SK-N-SH treated with all-trans-retinoic acid at 6 μM for 48 hours (cell line): ENCODE data around the gene MED29.
"Not testable (repeated sequence)": the region's sequence is repeated elsewhere in the genome, so short reads cannot be mapped to it uniquely, and the experiment has no call there.

Experiments
- ATAC-seq: fragments of 200-7000 bp; cut with Tn5 transposase; 3 replicates; pipeline ENCODE4 v1.9.1; 2020; ENCODE audit warnings: mild to moderate bottlenecking, moderate library complexity
- ARNTL ChIP-seq: fragments of 450-650 bp; formaldehyde crosslinking; IDR thresholded peaks from 2 replicates; pipeline ENCODE4 v1.5.0; 2020; ENCODE audit warnings: low read depth, mild to moderate bottlenecking, moderate library complexity, borderline replicate concordance
- CSDC2 ChIP-seq: fragments of 250-450 bp; sonication (Bioruptor Pico); IDR thresholded peaks from 2 replicates; pipeline ENCODE4 v1.5.0; 2020; ENCODE audit warnings: mild to moderate bottlenecking, moderate library complexity
- ESRRG ChIP-seq: fragments of 250-450 bp; sonication (Bioruptor Pico); IDR thresholded peaks from 2 replicates; pipeline ENCODE4 v1.6.1; 2021; ENCODE audit warnings: mild to moderate bottlenecking
- GLIS3 ChIP-seq: fragments of 250-450 bp; sonication (Bioruptor Pico); IDR thresholded peaks from 2 replicates; pipeline ENCODE4 v1.5.0; 2020; ENCODE audit warnings: mild to moderate bottlenecking, moderate library complexity
- ISL1 ChIP-seq: fragments of 250-450 bp; sonication (Bioruptor Pico); IDR thresholded peaks from 2 replicates; pipeline ENCODE4 v2.1.2; 2022; ENCODE audit warnings: mild to moderate bottlenecking, moderate library complexity
- OSR1 ChIP-seq: fragments of 250-450 bp; sonication (Bioruptor Pico); IDR thresholded peaks from 2 replicates; pipeline ENCODE4 v1.8.0; 2022; ENCODE audit warnings: moderate library complexity, mild to moderate bottlenecking, inconsistent platforms
- PPARA ChIP-seq: fragments of 250-450 bp; sonication (Bioruptor Pico); IDR thresholded peaks from 2 replicates; pipeline ENCODE4 v1.5.0; 2020; ENCODE audit warnings: mild to moderate bottlenecking, borderline replicate concordance
- RARB ChIP-seq: fragments of 250-450 bp; sonication (Bioruptor Pico); IDR thresholded peaks from 2 replicates; pipeline ENCODE4 v1.8.0; 2021; ENCODE audit warnings: mild to moderate bottlenecking, moderate library complexity
- TCF4 ChIP-seq: fragments of 250-450 bp; sonication (Bioruptor Pico); IDR thresholded peaks from 2 replicates; pipeline ENCODE4 v1.8.0; 2021; ENCODE audit warnings: mild to moderate bottlenecking, moderate library complexity, borderline replicate concordance
- TOX ChIP-seq: fragments of 250-450 bp; sonication (Bioruptor Pico); IDR thresholded peaks from 2 replicates; pipeline ENCODE4 v1.8.0; 2021; ENCODE audit warnings: mild to moderate bottlenecking, moderate library complexity, borderline replicate concordance
- ZC3H10 ChIP-seq: fragments of 250-450 bp; sonication (Bioruptor Pico); IDR thresholded peaks from 2 replicates; pipeline ENCODE4 v1.5.1; 2021; ENCODE audit warnings: mild to moderate bottlenecking, moderate library complexity
- ZFP30 ChIP-seq: fragments of 450-650 bp; formaldehyde crosslinking; IDR thresholded peaks from 2 replicates; pipeline ENCODE4 v1.5.0; 2022; ENCODE audit warnings: mild to moderate bottlenecking, moderate library complexity
- ZNF565 ChIP-seq: fragments of 450-650 bp; formaldehyde crosslinking; conservative IDR thresholded peaks from 2 replicates; pipeline ENCODE4 v1.5.0; 2020; ENCODE audit warnings: low read depth, mild to moderate bottlenecking, moderate library complexity
- ZNF70 ChIP-seq: fragments of 450-650 bp; formaldehyde crosslinking; IDR thresholded peaks from 2 replicates; pipeline ENCODE4 v1.5.0; 2020; ENCODE audit warnings: mild to moderate bottlenecking, moderate library complexity
- TF ChIP-seq, protein P1 (sequence below): fragments of 250-450 bp; sonication (Bioruptor Pico); IDR thresholded peaks from 2 replicates; pipeline ENCODE4 v1.8.0; 2020; ENCODE audit warnings: mild to moderate bottlenecking, moderate library complexity, borderline replicate concordance
- TF ChIP-seq, protein P2 (sequence below): fragments of 250-450 bp; sonication (Bioruptor Pico); IDR thresholded peaks from 2 replicates; pipeline ENCODE4 v1.5.1; 2021; ENCODE audit warnings: mild to moderate bottlenecking, moderate library complexity
- TF ChIP-seq, protein P3 (sequence below): fragments of 250-450 bp; sonication (Bioruptor Pico); IDR thresholded peaks from 2 replicates; pipeline ENCODE4 v1.8.0; 2021; ENCODE audit warnings: low read depth, mild to moderate bottlenecking, moderate library complexity, borderline replicate concordance
- TF ChIP-seq, protein P4 (sequence below): fragments of 250-450 bp; sonication (Bioruptor Pico); IDR thresholded peaks from 2 replicates; pipeline ENCODE4 v1.5.1; 2020; ENCODE audit warnings: low read depth, mild to moderate bottlenecking, moderate library complexity

Gene MED29

DNA sequence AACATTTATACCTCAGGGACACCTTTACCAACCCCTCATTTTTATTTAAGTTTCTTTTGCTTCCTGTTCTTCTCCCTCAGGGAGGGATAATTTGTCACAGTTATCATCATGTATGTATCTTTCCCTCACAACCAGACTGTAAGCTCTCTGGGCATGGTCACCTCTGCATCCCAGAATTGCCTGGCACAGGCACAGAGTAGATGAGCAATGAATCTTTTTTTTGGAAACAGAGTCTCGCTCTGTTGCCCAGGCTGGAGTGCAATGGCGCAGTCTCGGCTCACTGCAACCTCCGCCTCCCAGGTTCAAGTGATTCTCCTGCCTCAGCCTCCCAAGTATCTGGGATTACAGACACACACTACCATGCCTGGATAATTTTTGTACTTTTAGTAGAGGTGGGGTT, 11.8 kb upstream of the MED29 start:
- not testable (repeated sequence) for ATAC-seq

DNA sequence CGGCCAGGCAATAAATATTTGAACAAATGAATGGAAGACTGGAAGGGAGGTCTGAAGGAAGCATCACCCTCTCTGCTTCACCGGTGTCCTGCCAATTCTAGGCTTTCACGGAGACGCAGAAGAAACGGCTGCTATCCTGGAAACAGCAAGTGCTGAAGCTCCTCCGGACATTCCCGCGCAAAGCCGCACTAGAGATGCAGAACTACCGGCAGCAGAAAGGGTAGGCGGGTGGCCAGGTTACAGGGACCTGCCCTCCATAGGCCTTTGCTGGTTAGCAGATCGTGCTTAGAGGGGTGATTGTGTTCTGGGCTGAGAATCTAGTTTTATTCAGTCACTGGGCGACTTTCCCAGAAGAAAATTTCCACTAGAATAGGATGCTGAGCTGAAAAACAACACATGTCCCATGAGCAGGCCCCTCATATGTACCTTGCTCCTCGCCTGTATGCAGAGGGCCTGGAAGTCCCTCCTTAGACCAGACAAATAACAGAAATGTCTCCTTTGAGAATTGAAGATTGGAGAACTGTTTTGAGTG, 11.2 kb upstream of the MED29 start:
- ATAC-seq: no peak
- TF ChIP-seq ZC3H10 (no peak), ZFP30 (CRISPR knock-in tag) (no peak), TOX (no peak), ESRRG (CRISPR knock-in tag) (no peak), ZNF565 (CRISPR knock-in tag) (no peak)

DNA sequence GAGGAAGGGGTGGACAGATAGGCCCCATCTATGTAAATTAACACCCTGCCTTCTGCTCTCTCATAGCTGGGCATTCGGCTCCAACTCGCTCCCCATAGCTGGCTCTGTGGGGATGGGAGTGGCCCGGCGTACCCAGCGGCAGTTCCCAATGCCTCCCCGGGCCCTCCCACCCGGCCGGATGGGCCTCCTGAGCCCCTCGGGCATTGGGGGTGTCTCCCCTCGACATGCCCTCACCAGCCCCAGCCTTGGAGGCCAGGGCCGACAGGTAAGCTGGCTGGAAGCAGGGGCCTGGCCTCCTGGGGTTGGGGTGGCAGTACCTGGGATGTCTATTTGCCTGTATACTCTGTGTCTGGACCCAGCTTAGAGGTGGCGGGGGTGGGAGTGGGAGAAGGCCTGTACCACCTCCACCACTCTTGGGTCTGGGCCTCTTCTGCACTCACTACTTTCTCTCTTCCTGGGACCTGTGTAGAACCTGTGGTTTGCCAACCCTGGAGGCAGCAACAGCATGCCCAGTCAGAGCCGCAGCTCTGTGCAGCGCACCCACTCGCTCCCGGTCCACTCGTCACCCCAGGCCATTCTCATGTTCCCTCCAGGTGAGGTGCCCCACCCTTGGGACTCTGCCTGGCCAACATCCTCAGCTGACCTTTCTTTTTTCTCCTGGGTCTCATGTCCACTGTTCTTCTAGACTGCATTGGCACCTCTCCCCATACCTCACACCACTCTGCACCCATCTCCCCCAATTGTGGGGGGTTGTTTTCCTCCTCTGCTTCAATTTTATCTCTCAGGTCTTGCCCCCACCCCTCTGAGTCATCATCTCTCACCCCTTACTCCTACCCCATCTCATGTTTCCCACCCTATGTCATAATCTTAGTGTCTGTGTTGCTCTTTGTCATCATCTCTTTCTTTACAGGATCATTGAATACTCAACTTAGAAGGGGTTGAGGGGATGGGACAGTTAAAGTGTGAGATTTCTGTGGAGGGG, 10.4 kb upstream of the MED29 start:
- TF ChIP-seq GLIS3 (CRISPR knock-in tag): no peak
- TF ChIP-seq, protein P1, sequence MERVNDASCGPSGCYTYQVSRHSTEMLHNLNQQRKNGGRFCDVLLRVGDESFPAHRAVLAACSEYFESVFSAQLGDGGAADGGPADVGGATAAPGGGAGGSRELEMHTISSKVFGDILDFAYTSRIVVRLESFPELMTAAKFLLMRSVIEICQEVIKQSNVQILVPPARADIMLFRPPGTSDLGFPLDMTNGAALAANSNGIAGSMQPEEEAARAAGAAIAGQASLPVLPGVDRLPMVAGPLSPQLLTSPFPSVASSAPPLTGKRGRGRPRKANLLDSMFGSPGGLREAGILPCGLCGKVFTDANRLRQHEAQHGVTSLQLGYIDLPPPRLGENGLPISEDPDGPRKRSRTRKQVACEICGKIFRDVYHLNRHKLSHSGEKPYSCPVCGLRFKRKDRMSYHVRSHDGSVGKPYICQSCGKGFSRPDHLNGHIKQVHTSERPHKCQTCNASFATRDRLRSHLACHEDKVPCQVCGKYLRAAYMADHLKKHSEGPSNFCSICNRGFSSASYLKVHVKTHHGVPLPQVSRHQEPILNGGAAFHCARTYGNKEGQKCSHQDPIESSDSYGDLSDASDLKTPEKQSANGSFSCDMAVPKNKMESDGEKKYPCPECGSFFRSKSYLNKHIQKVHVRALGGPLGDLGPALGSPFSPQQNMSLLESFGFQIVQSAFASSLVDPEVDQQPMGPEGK (CRISPR knock-in tag): no peak
- no peak for ATAC-seq

DNA sequence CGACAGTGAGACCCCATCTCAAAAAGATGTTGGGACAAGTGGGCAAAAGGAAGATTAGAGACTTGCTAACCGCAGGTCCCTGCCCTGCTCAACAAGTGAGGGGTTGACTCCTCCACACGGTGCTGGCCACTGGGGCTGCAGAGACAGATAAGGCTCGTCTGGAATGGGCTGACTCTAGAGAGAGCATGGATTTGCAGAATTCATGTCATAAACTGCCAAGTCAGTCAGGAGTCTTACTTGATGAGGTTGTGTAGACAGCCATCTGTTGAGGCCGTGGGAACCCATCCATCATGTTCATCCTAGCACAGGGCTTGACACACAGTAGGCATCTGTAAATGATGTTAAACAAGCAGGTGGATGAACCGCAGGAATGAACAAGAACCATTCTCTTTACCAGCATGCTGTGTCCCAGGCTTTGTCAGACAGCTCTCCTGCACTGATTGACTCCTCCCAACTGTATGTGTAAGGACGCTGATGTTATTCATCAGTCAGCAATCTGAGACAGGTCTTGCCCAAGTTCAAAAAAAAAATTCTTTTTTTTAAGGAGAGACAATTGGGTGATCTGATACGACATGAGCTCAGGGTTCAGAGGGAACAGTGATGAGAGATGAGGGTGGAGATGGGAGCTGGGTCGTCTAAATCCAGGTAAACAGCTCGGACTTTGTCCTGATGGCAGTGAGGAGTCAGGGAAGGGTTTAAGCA, 9.1 kb upstream of the MED29 start:
- TF ChIP-seq ZC3H10: no peak
- no peak for TF ChIP-seq TCF4 (CRISPR knock-in tag)
- no peak; the same call in 2 of the 3 replicates for ATAC-seq

DNA sequence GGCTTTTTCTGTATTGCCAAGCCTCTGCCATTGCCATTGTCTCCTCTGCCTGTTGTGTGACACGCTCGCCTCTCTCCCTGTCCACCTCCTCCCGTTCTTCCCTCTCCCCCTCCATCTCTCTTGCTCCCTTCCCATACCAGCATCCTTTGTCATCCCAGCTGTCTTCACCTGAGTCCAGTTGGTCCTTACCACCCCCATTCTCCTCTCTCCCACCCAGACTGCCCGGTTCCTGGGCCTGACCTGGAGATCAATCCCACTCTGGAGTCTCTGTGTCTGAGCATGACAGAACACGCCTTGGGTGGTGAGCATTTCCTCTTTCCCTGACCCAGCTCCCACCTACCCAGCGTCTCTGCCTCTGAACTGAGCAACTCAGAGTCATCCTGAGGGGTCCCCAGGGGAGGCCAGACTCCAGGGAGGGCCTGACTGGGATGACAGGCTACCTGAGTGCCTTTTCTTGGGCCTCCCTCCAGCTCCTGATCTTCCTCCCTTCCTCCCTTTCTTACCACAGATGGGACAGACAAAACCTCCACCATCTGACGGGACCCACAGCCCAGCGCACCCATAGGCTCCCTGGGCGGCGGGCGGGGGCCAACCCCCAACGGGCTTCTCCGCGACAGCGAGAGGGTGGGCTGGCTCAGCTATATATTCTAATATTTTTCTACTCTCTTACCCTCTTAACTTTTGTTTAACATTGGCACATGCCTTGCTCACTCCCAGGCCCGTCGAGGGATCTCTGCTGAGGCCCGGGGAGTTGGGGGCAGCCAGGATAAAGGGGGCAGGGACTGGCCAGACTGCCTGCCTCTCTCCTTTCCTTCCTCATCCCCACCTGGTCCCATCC, 8.0 kb upstream of the MED29 start:
- TF ChIP-seq ARNTL (no peak), RARB (CRISPR knock-in tag) (no peak), TCF4 (CRISPR knock-in tag) (no peak), CSDC2 (CRISPR knock-in tag) (no peak), OSR1 (CRISPR knock-in tag) (no peak), ISL1 (CRISPR knock-in tag) (no peak), ZFP30 (CRISPR knock-in tag) (no peak), TOX (no peak), ZNF70 (CRISPR knock-in tag) (no peak), PPARA (CRISPR knock-in tag) (no peak)
- TF ChIP-seq, protein P2, sequence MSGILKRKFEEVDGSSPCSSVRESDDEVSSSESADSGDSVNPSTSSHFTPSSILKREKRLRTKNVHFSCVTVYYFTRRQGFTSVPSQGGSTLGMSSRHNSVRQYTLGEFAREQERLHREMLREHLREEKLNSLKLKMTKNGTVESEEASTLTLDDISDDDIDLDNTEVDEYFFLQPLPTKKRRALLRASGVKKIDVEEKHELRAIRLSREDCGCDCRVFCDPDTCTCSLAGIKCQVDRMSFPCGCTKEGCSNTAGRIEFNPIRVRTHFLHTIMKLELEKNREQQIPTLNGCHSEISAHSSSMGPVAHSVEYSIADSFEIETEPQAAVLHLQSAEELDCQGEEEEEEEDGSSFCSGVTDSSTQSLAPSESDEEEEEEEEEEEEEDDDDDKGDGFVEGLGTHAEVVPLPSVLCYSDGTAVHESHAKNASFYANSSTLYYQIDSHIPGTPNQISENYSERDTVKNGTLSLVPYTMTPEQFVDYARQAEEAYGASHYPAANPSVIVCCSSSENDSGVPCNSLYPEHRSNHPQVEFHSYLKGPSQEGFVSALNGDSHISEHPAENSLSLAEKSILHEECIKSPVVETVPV: no peak
- TF ChIP-seq, protein P3, sequence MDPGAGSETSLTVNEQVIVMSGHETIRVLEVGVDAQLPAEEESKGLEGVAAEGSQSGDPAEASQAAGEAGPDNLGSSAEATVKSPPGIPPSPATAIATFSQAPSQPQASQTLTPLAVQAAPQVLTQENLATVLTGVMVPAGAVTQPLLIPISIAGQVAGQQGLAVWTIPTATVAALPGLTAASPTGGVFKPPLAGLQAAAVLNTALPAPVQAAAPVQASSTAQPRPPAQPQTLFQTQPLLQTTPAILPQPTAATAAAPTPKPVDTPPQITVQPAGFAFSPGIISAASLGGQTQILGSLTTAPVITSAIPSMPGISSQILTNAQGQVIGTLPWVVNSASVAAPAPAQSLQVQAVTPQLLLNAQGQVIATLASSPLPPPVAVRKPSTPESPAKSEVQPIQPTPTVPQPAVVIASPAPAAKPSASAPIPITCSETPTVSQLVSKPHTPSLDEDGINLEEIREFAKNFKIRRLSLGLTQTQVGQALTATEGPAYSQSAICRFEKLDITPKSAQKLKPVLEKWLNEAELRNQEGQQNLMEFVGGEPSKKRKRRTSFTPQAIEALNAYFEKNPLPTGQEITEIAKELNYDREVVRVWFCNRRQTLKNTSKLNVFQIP: no peak
- TF ChIP-seq, protein P1 (CRISPR knock-in tag): no peak
- TF ChIP-seq, protein P4, sequence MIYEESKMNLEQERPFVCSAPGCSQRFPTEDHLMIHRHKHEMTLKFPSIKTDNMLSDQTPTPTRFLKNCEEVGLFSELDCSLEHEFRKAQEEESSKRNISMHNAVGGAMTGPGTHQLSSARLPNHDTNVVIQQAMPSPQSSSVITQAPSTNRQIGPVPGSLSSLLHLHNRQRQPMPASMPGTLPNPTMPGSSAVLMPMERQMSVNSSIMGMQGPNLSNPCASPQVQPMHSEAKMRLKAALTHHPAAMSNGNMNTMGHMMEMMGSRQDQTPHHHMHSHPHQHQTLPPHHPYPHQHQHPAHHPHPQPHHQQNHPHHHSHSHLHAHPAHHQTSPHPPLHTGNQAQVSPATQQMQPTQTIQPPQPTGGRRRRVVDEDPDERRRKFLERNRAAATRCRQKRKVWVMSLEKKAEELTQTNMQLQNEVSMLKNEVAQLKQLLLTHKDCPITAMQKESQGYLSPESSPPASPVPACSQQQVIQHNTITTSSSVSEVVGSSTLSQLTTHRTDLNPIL (CRISPR knock-in tag): no peak
- TF ChIP-seq, all 23 proteins: peak for 0
- no peak for ATAC-seq
